ENCODE data around the gene NMU.

NMU gene

GRCh38 chr4:55609393-55609866 lies 26.7 kb downstream of the NMU start:
- no peaks in the 10 kb centered on the region for H3K27me3 ChIP-seq
- DNase-seq: no peak
- H3K4me1 ChIP-seq: no peaks in the 10 kb centered on the region
- no peaks in the 10 kb centered on the region for H3K9me3 ChIP-seq
- TF ChIP-seq CTCF (IDR thresholded peaks at IDR 0.05; ENCODE audit: low read depth, low read length): no peak
- H3K4me3 ChIP-seq (ENCODE audit: low read depth, low read length): no peak overlapping the region
- H3K36me3 ChIP-seq: no peaks in the 10 kb centered on the region

- Histone ChIP-seq H3K36me3 (no peaks in the 10 kb centered on the region), H3K4me1 (no peaks in the 10 kb centered on the region), H3K27me3 (no peaks in the 10 kb centered on the region), H3K9me3 (no peaks in the 10 kb centered on the region), H3K4me3 (ENCODE audit: low read depth, low read length) (no peak overlapping the region)
- TF ChIP-seq CTCF (IDR thresholded peaks at IDR 0.05; ENCODE audit: low read depth, low read length): no peak
- no peak for DNase-seq
Observed at GRCh38 chr4:55608591-55608990, 27.5 kb downstream of the NMU start.

GRCh38 chr4:55604996-55605395 lies 31.1 kb downstream of the NMU start:
- Histone ChIP-seq H3K27me3 (peaks cover under 1% of the 10 kb centered on the region; the same call in 1 of the 2 replicates), H3K4me1 (no peaks in the 10 kb centered on the region), H3K9me3 (no peaks in the 10 kb centered on the region), H3K36me3 (no peaks in the 10 kb centered on the region), H3K4me3 (ENCODE audit: low read depth, low read length) (no peak overlapping the region)
- no peak for DNase-seq
- no peak for TF ChIP-seq CTCF (IDR thresholded peaks at IDR 0.05; ENCODE audit: low read depth, low read length)

- H3K27me3 ChIP-seq: peaks cover 4% of the 10 kb centered on the region
- DNase-seq: no peak
- H3K4me3 ChIP-seq (ENCODE audit: low read depth, low read length): no peak overlapping the region
- TF ChIP-seq CTCF (IDR thresholded peaks at IDR 0.05; ENCODE audit: low read depth, low read length): no peak
- H3K9me3 ChIP-seq: no peaks in the 10 kb centered on the region
- H3K36me3 ChIP-seq: no peaks in the 10 kb centered on the region
- H3K4me1 ChIP-seq: no peaks in the 10 kb centered on the region
Observed at GRCh38 chr4:55600640-55601039, 35.5 kb downstream of the NMU start.

GRCh38 chr4:55598641-55599040 lies 37.5 kb downstream of the NMU start:
- peaks cover 4% of the 10 kb centered on the region for H3K27me3 ChIP-seq
- H3K4me1 ChIP-seq: no peaks in the 10 kb centered on the region
- no peaks in the 10 kb centered on the region for H3K9me3 ChIP-seq
- no peak for DNase-seq
- H3K36me3 ChIP-seq: no peaks in the 10 kb centered on the region
- H3K4me3 ChIP-seq (ENCODE audit: low read depth, low read length): no peak overlapping the region
- no peak for TF ChIP-seq CTCF (IDR thresholded peaks at IDR 0.05; ENCODE audit: low read depth, low read length)

- TF ChIP-seq CTCF (IDR thresholded peaks at IDR 0.05; ENCODE audit: low read depth, low read length): no peak
- H3K4me3 ChIP-seq (ENCODE audit: low read depth, low read length): no peak within 1 kb of the TSS
- H3K27me3 ChIP-seq: no peaks in the 10 kb centered on the region
- no peaks in the 10 kb centered on the region for H3K4me1 ChIP-seq
- no peaks in the 10 kb centered on the region for H3K9me3 ChIP-seq
- peak; percentile 17 for DNase-seq
- H3K36me3 ChIP-seq: no peaks in the 10 kb centered on the region
Observed at GRCh38 chr4:55592014-55592413, 44.1 kb downstream of the NMU start, which contains the start of gene PDCL2. Gene PDCL2 (minus strand): TSS chr4:55592245. CDS start chr4:55592109, 136 bp downstream.
